HEK293T (cell line): Measurements from ENCODE around the gene KCMF1.

Experiments
- BHLHE40 ChIP-seq: fragments of 450-650 bp; IDR thresholded peaks from 2 replicates; pipeline ENCODE4 v1.6.1; 2016; ENCODE audit warnings: mild to moderate bottlenecking, moderate library complexity, borderline replicate concordance
- CTBP1 ChIP-seq: fragments of 450-650 bp; IDR thresholded peaks from 2 replicates; pipeline ENCODE4 v1.6.1; 2016; ENCODE audit warnings: borderline replicate concordance
- FOXK2 ChIP-seq: fragments of 450-650 bp; IDR thresholded peaks from 2 replicates; pipeline ENCODE4 v1.6.1; 2016; ENCODE audit warnings: mild to moderate bottlenecking
- HDGF ChIP-seq: fragments of 450-650 bp; IDR thresholded peaks from 2 replicates; pipeline ENCODE4 v1.6.1; 2017; ENCODE audit warnings: antibody characterized with exemption, borderline replicate concordance
- SP1 ChIP-seq: fragments of 450-650 bp; IDR thresholded peaks from 2 replicates; pipeline ENCODE4 v1.6.1; 2017
- SUZ12 ChIP-seq: fragments of 450-650 bp; IDR thresholded peaks from 2 replicates; pipeline ENCODE4 v1.6.1; 2016; ENCODE audit warnings: mild to moderate bottlenecking
- TF ChIP-seq, protein P1 (sequence below): fragments of 450-650 bp; IDR thresholded peaks from 2 replicates; pipeline ENCODE4 v1.6.1; 2016

- TF ChIP-seq SUZ12 (no peak), CTBP1 (no peak), HDGF (no peak), SP1 (no peak), BHLHE40 (no peak), FOXK2 (no peak)
- TF ChIP-seq, protein P1, sequence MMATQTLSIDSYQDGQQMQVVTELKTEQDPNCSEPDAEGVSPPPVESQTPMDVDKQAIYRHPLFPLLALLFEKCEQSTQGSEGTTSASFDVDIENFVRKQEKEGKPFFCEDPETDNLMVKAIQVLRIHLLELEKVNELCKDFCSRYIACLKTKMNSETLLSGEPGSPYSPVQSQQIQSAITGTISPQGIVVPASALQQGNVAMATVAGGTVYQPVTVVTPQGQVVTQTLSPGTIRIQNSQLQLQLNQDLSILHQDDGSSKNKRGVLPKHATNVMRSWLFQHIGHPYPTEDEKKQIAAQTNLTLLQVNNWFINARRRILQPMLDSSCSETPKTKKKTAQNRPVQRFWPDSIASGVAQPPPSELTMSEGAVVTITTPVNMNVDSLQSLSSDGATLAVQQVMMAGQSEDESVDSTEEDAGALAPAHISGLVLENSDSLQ = no peak
These were observed 19.0 kb downstream of the KCMF1 start for GRCh38 chr2:84989927-84990326.
